WTC11 (cell line): ENCODE results near the gene NTSR1. TPM values are rescaled to one million over a fixed set of nuclear protein-coding genes. Genes with fewer than 3 reads are reported as not detected.

Experiments used
- ATAC-seq: fragments of 200-7000 bp; cut with Tn5 transposase; 2 replicates; pipeline ENCODE4 v1.10.0; 2021; ENCODE audit warnings: mild to moderate bottlenecking, moderate library complexity
- CTCF ChIA-PET: fragments of 300-600 bp; sonication (Branson Sonifier 250); formaldehyde crosslinking; loops from one replicate; lab custom pipeline; 2021; ENCODE audit warnings: antibody characterized with exemption; lab: Charles Lee
- POLR2A ChIA-PET: fragments of 350-600 bp; sonication (Branson Sonifier 250); formaldehyde crosslinking; loops from one replicate; lab custom pipeline; 2021; ENCODE audit warnings: antibody characterized with exemption; lab: Charles Lee
- DNase-seq: peaks from one replicate; pipeline ENCODE4 v3.0.0; 2021; ENCODE audit warnings: low spot score
- H3K27ac Mint-ChIP-seq: 2 replicates; pipeline ENCODE4 v1.8.0; 2021; ENCODE audit warnings: mixed read lengths
- H3K27me3 Mint-ChIP-seq: 2 replicates; pipeline ENCODE4 v1.8.0; 2021; ENCODE audit warnings: low read depth, mild to moderate bottlenecking, moderate library complexity, mixed read lengths
- H3K36me3 Mint-ChIP-seq: 2 replicates; pipeline ENCODE4 v1.8.0; 2021; ENCODE audit warnings: mixed read lengths
- H3K4me1 Mint-ChIP-seq: 2 replicates; pipeline ENCODE4 v1.8.0; 2022; ENCODE audit warnings: mixed read lengths
- H3K4me3 Mint-ChIP-seq: 2 replicates; pipeline ENCODE4 v1.8.0; 2021; ENCODE audit warnings: mild to moderate bottlenecking, moderate library complexity, mixed read lengths
- H3K9me3 Mint-ChIP-seq: 2 replicates; pipeline ENCODE4 v1.8.0; 2021; ENCODE audit warnings: mixed read lengths
- ARID4B ChIP-seq: sonication (generic); formaldehyde crosslinking; IDR thresholded peaks from 2 replicates; pipeline ENCODE4 v1.8.0; 2023; ENCODE audit warnings: missing genetic modification reagents, mild to moderate bottlenecking, borderline replicate concordance
- ATF2 ChIP-seq: sonication (generic); formaldehyde crosslinking; IDR thresholded peaks from 2 replicates; pipeline ENCODE4 v1.8.1; 2022; ENCODE audit warnings: low read depth, missing genetic modification reagents, borderline replicate concordance
- ATF6 ChIP-seq: sonication (generic); formaldehyde crosslinking; IDR thresholded peaks from 2 replicates; pipeline ENCODE4 v1.8.1; 2023; ENCODE audit warnings: mild to moderate bottlenecking, missing genetic modification reagents
- CREM ChIP-seq: sonication (generic); formaldehyde crosslinking; IDR thresholded peaks from 2 replicates; pipeline ENCODE4 v1.8.1; 2022; ENCODE audit warnings: mild to moderate bottlenecking, missing genetic modification reagents, moderate library complexity
- FOXK1 ChIP-seq: sonication (generic); formaldehyde crosslinking; IDR thresholded peaks from 2 replicates; pipeline ENCODE4 v1.8.0; 2022; ENCODE audit warnings: mild to moderate bottlenecking, moderate library complexity, missing genetic modification reagents
- FOXP1 ChIP-seq: sonication (generic); formaldehyde crosslinking; IDR thresholded peaks from 2 replicates; pipeline ENCODE4 v1.8.0; 2022; ENCODE audit warnings: missing genetic modification reagents, mild to moderate bottlenecking, moderate library complexity, borderline replicate concordance
- HMGA2 ChIP-seq: fragments of 250-450 bp; sonication (Bioruptor Pico); IDR thresholded peaks from 2 replicates; pipeline ENCODE4 v1.4.0; 2021; ENCODE audit warnings: mild to moderate bottlenecking, moderate library complexity
- HMGXB4 ChIP-seq: sonication (generic); formaldehyde crosslinking; IDR thresholded peaks from 2 replicates; pipeline ENCODE4 v1.8.1; 2023; ENCODE audit warnings: mild to moderate bottlenecking, moderate library complexity, missing genetic modification reagents
- IRF2 ChIP-seq: sonication (generic); formaldehyde crosslinking; IDR thresholded peaks from 2 replicates; pipeline ENCODE4 v1.8.0; 2022; ENCODE audit warnings: low read depth, missing genetic modification reagents, borderline replicate concordance
- NFE2L1 ChIP-seq: sonication (generic); formaldehyde crosslinking; IDR thresholded peaks from 2 replicates; pipeline ENCODE4 v1.8.1; 2023; ENCODE audit warnings: missing genetic modification reagents
- NR2C2 ChIP-seq: sonication (generic); formaldehyde crosslinking; IDR thresholded peaks from 2 replicates; pipeline ENCODE4 v1.8.0; 2022; ENCODE audit warnings: mild to moderate bottlenecking, missing genetic modification reagents
- OVOL2 ChIP-seq: fragments of 250-450 bp; sonication (Bioruptor Pico); IDR thresholded peaks from 2 replicates; pipeline ENCODE4 v1.9.0; 2021; ENCODE audit warnings: mild to moderate bottlenecking, borderline replicate concordance
- SMAD3 ChIP-seq: sonication (generic); formaldehyde crosslinking; IDR thresholded peaks from 2 replicates; pipeline ENCODE4 v1.8.0; 2022; ENCODE audit warnings: missing genetic modification reagents, mild to moderate bottlenecking, borderline replicate concordance
- SOX15 ChIP-seq: fragments of 250-450 bp; sonication (Bioruptor Pico); IDR thresholded peaks from 2 replicates; pipeline ENCODE4 v1.9.0; 2021; ENCODE audit warnings: mild to moderate bottlenecking
- TCF7 ChIP-seq: sonication (generic); formaldehyde crosslinking; IDR thresholded peaks from 2 replicates; pipeline ENCODE4 v1.8.0; 2022; ENCODE audit warnings: mild to moderate bottlenecking, low read depth, missing genetic modification reagents, moderate library complexity
- TEAD1 ChIP-seq: sonication (generic); formaldehyde crosslinking; IDR thresholded peaks from 2 replicates; pipeline ENCODE4 v1.8.0; 2022; ENCODE audit warnings: mild to moderate bottlenecking, missing genetic modification reagents
- ZBTB43 ChIP-seq: sonication (generic); formaldehyde crosslinking; IDR thresholded peaks from 2 replicates; pipeline ENCODE4 v1.8.1; 2023; ENCODE audit warnings: mild to moderate bottlenecking, missing genetic modification reagents
- ZNF512 ChIP-seq: sonication (generic); formaldehyde crosslinking; IDR thresholded peaks from 2 replicates; pipeline ENCODE4 v1.8.1; 2022; ENCODE audit warnings: missing genetic modification reagents, borderline replicate concordance
- ZNF671 ChIP-seq: fragments of 250-450 bp; sonication (Bioruptor Pico); IDR thresholded peaks from 2 replicates; pipeline ENCODE4 v1.8.0; 2021; ENCODE audit warnings: mild to moderate bottlenecking
- total RNA-seq: library from RNA; stranded (reverse); gene quantifications from 3 replicates; pipeline ENCODE4 v1.2.3, GENCODE V29; 2021
- TF ChIP-seq, protein P1 (sequence below): sonication (generic); formaldehyde crosslinking; IDR thresholded peaks from 2 replicates; pipeline ENCODE4 v1.8.0; 2023; ENCODE audit warnings: mild to moderate bottlenecking, missing genetic modification reagents

NTSR1 gene
- total RNA-seq, 1 experiment from 2014 or later: 0.63 TPM

DNA sequence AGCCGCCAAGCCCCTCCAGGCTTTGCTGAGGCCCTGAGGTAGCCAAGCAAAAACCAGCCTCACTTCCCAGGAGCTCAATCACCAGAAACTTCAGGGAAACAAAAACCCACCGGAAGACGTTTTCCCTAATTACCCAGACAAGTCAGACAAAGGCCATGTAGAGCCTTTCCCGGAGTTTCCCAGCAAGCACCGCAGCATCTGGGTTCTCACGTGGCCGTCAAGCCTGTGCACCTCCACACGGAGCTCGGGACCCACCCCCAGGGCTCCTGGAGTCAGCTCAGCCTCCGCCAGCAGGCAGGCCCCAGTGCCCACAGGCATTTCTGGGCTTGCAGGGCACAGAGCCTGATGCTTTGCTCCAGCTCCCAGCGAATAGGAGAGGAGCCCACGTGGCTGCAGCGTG lies 77.5 kb downstream of the NTSR1 start (continued):
- no peak for TF ChIP-seq ZNF512
- TF ChIP-seq FOXK1 (CRISPR knock-in tag): no peak
- no peak for TF ChIP-seq OVOL2 (CRISPR knock-in tag)
- TF ChIP-seq SOX15 (CRISPR knock-in tag): no peak
- no peak for TF ChIP-seq ZBTB43
- TF ChIP-seq CREM: no peak
- no peak for TF ChIP-seq SMAD3 (CRISPR knock-in tag)
- no peak for TF ChIP-seq TEAD1 (CRISPR knock-in tag)

DNA sequence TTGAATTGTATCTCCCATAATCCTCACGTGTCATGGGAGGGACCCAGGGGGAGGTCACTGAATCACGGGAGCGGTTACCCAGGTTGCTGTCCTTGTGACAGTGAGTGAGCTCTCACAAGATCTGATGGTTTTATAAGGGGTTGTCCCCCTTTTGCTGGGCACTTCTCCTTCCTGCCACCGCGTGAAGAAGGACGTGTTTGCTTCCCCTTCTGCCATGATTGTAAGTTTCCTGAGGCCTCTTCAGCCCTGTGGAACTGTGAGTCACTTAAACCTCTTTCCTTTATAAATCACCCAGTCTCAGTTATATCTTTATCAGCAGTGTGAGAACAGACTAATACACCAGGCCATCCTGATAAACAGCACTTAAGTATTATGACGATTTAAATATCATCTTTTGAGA lies 78.7 kb downstream of the NTSR1 start:
- Mint-ChIP-seq H3K4me1 (peaks cover 13% of the 10 kb centered on the region), H3K4me3 (no peak overlapping the region), H3K9me3 (no peaks in the 10 kb centered on the region), H3K27me3 (peaks cover 3% of the 10 kb centered on the region; the same call in 1 of the 2 replicates), H3K36me3 (no peaks in the 10 kb centered on the region), H3K27ac (no peak overlapping the region)
- DNase-seq: no peak
- ATAC-seq: no peak
- ChIA-PET CTCF (interaction anchor here (2.8 kb wide), 1 partner anchor 79 kb away, joined by 22 read pairs; the partner anchor contains the start of gene NTSR1), POLR2A (no interaction called here)
- TF ChIP-seq ZBTB43: no peak
- TF ChIP-seq HMGXB4 (CRISPR knock-in tag): no peak
- TF ChIP-seq TCF7 (CRISPR knock-in tag): no peak
- no peak for TF ChIP-seq HMGA2
- no peak for TF ChIP-seq IRF2 (CRISPR knock-in tag)
- TF ChIP-seq ARID4B (CRISPR knock-in tag): no peak
- TF ChIP-seq FOXP1 (CRISPR knock-in tag): no peak
- TF ChIP-seq, protein P1, sequence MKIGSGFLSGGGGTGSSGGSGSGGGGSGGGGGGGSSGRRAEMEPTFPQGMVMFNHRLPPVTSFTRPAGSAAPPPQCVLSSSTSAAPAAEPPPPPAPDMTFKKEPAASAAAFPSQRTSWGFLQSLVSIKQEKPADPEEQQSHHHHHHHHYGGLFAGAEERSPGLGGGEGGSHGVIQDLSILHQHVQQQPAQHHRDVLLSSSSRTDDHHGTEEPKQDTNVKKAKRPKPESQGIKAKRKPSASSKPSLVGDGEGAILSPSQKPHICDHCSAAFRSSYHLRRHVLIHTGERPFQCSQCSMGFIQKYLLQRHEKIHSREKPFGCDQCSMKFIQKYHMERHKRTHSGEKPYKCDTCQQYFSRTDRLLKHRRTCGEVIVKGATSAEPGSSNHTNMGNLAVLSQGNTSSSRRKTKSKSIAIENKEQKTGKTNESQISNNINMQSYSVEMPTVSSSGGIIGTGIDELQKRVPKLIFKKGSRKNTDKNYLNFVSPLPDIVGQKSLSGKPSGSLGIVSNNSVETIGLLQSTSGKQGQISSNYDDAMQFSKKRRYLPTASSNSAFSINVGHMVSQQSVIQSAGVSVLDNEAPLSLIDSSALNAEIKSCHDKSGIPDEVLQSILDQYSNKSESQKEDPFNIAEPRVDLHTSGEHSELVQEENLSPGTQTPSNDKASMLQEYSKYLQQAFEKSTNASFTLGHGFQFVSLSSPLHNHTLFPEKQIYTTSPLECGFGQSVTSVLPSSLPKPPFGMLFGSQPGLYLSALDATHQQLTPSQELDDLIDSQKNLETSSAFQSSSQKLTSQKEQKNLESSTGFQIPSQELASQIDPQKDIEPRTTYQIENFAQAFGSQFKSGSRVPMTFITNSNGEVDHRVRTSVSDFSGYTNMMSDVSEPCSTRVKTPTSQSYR (CRISPR knock-in tag): no peak
- TF ChIP-seq NR2C2 (CRISPR knock-in tag): no peak
- TF ChIP-seq NFE2L1 (CRISPR knock-in tag): no peak
- TF ChIP-seq ZNF671: no peak
- TF ChIP-seq ATF6 (CRISPR knock-in tag): no peak
- no peak for TF ChIP-seq ATF2 (CRISPR knock-in tag)
